ENCODE measurements around the gene LAPTM5.

DNA sequence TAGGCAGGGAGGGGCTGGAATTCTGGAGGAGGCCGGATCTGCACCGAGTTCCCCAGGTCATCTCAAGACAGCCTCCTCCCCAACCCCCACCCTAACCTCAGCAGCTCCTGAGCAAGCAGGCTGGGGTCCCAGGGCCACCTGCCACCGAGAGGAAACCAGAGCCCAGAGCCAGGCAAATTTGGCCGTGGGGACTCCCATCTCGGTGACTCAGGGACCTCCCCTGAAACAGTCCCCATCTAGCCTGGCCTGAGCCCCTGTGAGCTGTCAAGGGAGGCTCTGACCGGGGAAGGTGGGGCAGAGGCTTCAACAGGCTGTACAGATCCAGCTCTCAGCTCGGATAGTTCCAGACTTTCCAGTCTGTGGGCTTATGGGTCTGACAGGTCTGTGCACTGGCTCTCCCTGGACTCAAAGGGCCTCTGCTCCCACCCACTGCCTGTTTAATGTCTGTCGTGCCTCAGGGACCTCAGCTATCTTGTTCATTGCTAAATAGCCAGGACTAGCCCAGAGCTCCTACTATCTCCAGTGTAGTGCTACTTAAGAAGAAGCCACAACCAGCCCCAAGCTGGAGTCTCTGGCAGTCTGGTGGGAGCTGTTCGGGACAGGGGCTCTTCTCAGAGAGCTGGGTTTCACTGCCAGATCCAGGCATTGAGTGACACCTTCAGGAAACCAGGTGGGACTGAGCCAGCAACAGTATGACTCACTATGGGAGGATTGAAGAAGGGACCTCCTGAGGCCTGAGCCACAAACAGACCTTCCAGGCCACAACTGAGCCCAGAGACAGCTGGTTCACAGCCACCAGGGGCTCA lies 59.8 kb downstream of the LAPTM5 start:
- TF ChIP-seq EZH2 (IDR thresholded peaks at IDR 0.05; ENCODE audit: borderline replicate concordance, low read depth, low read length, severe bottlenecking) (no peak), POLR2AphosphoS5 (IDR thresholded peaks at IDR 0.05; ENCODE audit: insufficient read depth, low read depth, low read length) (no peak)
- TF ChIP-seq, protein P1, sequence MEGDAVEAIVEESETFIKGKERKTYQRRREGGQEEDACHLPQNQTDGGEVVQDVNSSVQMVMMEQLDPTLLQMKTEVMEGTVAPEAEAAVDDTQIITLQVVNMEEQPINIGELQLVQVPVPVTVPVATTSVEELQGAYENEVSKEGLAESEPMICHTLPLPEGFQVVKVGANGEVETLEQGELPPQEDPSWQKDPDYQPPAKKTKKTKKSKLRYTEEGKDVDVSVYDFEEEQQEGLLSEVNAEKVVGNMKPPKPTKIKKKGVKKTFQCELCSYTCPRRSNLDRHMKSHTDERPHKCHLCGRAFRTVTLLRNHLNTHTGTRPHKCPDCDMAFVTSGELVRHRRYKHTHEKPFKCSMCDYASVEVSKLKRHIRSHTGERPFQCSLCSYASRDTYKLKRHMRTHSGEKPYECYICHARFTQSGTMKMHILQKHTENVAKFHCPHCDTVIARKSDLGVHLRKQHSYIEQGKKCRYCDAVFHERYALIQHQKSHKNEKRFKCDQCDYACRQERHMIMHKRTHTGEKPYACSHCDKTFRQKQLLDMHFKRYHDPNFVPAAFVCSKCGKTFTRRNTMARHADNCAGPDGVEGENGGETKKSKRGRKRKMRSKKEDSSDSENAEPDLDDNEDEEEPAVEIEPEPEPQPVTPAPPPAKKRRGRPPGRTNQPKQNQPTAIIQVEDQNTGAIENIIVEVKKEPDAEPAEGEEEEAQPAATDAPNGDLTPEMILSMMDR (IDR thresholded peaks at IDR 0.05; ENCODE audit: extremely low read depth in 1 of 2, insufficient read depth in 1 of 2, low read depth in 1 of 2, low read length in 2 of 2): no peak
- TF ChIP-seq, protein P2, sequence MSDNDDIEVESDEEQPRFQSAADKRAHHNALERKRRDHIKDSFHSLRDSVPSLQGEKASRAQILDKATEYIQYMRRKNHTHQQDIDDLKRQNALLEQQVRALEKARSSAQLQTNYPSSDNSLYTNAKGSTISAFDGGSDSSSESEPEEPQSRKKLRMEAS (IDR thresholded peaks at IDR 0.05; ENCODE audit: insufficient read depth, insufficient read length): no peak
